GM21390 (cell line): ENCODE measurements around the gene PIGR.

Source experiments
- ATAC-seq: cut with Tn5 transposase; IDR thresholded peaks from one replicate; pipeline ENCODE4 v1.9.1; 2021; ENCODE audit not compliant: unreplicated experiment

The PIGR gene

GRCh38 chr1:206960676-206961386 lies 14.6 kb upstream of the PIGR start:
- ATAC-seq, result no peak

GRCh38 chr1:206958144-206958543 lies 11.9 kb upstream of the PIGR start:
- ATAC-seq, result no peak

GRCh38 chr1:206957639-206958038 lies 11.4 kb upstream of the PIGR start:
- ATAC-seq, result no peak

GRCh38 chr1:206955476-206956451 lies 9.5 kb upstream of the PIGR start:
- no peak for ATAC-seq

DNA sequence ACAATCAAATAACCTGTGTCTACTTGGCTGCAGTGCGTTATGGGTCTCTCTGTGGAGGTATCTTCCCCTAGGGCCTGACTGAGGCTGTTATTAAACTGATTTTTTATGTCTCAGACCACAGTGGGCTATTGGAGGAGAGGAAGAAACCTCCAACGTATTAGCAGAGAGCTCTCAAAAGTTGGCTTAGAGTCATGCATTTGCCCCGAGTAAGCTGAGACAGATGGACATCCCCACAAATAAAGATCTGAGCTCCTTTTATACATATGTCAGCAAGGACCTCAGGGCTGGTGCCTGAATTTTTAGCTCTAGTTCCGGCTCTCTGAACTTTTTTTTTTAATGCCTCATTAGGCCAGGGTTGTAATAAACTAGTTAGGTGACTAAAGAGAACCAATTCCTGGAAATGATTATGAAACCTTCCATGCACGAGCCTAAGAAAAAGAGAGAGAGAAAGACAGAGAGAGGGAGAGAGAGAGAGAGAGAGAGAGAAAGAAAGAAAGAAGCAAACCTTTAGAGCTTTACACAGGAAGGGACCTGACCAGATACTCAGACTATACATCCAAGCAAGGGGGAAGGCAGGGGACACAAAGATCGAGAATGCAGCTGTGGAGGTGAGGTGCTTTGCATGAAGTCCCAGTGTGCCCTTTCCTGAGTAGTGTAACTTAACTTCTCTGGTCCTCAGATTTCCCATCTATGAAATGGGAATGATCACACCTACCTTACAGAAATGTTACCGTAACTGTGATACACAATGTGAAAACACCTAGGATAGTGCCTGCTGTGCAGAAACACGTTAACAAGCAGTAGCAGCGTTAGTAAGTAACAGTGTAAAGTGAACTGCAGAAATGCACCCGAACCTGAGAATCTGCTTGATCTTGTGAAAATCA lies 8.4 kb upstream of the PIGR start:
- no peak for ATAC-seq

DNA sequence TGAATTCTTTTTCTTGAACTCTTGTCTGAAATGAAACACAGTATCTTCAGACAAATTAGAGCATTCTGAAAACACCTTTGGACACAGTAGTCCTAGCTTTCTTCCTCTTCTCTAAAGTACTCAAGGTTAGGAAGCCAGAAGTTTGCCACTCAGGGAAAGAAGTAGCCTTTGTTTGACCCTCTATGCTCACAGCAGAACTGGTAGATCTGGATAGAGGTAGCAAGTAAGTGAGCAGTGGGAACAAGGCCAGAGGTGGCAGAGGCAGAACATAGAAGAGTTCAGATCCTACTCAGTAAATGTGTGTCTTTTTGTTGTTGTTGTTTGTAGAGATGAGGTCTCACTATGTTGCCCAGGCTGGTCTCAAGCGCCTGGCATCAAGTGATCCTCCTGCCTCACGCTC lies 7.4 kb upstream of the PIGR start:
- no peak for ATAC-seq

DNA sequence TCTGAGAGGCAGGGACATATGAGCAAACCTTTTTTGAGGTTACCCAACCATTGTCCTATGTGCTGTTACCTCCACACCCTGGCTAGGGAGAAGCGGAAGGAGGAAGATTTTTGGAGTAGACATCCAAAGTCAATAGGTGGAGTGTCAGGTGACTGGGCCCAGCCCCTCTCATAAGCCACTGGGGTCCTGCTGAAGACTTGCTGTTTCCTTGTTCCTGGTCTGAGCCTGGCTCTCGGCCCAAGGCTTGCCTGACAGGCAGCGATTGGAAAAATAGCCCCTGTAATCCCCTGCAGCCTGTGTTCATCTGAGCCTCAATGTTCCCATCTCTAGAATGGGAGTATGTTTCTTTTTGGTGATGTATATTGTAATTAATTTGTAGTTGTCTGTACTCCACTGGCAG lies 6.9 kb upstream of the PIGR start:
- no peak for ATAC-seq

GRCh38 chr1:206952171-206952570 lies 5.9 kb upstream of the PIGR start:
- ATAC-seq, result no peak

GRCh38 chr1:206951318-206952100 lies 5.2 kb upstream of the PIGR start:
- no peak for ATAC-seq

- no peak for ATAC-seq
These were observed 3.4 kb upstream of the PIGR start for GRCh38 chr1:206949641-206950040.

GRCh38 chr1:206949208-206949607 lies 2.9 kb upstream of the PIGR start:
- ATAC-seq, result no peak

DNA sequence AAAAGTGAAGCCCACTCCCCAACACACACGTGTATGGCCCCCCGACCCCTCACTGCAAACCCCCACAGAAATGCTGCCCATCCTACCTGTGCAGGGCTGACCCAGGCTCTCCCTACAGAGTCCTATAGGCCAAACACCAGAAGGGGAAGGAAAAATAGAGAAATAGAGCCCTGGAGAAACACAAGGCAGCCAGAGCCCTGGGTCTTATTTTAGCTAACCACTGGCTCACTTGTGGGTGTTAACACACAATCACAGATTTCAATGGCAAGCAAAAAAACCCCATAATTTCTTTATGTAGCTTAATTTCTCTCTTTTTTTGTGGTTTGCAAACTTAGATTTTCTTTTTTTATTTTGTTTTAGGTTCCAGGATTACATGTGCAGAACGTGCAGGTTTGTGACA lies 989 bp upstream of the PIGR start:
- no peak for ATAC-seq

GRCh38 chr1:206945779-206946178 lies 487 bp downstream of the PIGR start:
- no peak for ATAC-seq

DNA sequence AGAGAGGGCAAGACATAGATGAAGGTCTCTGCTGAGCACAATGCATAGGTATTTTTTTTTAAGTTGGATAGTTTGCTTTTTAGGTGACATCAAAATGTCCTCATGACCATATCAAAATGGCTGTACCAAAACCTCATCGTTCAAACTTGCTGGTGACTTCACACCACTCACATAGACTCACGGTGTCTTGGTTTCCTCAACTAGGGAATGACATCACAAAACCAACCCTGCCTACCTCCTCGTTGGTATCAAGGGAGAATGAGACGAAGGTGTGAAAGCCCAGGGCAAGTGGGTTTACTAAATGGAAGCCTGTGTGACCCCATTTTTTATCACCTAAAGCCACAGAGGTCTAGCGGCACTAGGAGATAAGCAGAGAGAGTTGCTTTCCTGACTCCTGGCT lies 1.6 kb downstream of the PIGR start:
- no peak for ATAC-seq

DNA sequence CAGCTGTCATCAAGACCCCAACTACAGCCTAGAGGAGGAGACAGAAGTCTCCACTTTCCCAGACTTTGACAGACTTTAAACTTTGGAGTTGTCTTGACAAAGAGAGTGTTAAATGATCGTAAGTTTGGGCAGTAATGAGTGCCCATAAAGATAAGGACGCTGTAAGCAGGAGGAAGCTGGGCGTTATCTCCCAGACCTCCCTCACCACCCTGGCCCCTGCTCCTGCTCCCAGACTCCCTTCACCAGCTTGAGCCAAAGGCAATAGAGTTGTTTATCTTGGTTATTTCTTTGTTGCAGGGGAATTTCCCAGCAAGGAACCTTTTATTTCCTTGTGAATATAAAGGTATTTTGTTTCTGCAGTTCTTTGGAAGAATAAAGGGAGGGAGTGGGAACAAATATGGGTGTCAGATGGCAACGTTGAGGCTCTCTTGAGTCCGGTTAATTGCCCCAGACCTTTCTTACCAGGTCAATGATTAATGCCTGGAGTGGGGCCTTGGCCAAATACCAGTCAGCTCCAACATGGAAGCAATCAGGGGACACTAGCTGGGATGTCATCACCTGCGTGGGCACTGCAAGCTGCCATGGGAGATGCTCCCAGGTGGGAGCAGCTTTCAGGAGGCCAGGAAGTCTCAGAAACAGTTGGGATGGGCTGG lies 4.4 kb downstream of the PIGR start:
- ATAC-seq, result no peak

DNA sequence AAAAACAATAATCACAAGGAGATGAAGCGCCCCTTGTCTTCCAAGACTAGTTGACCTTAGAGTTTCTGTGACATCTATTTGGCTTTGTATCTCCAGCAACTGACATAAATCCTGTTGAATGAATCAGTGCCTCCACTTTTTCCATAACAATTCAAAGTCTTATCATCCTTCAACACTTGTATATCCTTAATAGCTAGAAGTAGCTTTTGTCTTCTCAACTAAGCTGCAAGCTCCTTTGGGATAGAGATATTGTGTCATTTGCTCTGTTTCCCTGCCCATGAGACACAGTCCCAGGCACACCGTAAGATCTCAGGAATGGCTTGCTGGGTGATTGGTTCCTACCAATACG lies 5.7 kb downstream of the PIGR start:
- ATAC-seq, result no peak

DNA sequence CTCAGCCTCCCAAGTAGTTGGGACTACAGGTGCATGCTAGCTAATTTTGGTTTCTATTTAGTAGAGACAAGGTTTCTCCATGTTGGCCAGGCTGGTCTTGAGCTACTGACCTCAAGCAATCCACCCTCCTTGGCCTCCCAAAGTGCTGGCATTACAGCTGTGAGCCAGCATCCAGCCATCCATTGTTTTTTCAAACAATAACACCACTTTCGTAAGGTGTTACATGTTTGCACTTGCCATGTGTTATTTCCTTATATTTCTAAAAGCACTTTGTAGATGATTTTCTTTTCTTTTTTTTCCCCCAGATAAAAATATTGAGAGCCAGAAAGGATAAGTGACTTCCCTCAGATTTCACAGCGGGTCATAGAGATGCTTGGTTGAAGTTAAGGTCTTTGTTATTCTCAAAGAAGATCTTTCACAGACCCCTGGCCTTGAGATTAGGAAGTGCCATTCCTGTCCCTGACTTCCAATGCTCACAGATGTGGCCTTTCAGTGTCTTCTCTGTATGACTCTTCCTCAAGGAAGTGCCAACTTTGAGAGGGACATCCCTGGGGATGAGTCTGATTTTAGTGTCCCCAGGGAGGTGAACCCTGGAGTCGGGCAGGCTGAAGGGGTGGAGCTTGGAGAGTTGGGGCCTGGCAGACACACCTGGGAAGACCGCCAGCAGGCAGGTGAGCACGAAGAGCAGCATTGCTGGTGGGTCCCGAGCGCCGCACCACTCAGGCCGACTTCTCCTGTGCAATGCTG lies 6.3 kb downstream of the PIGR start:
- ATAC-seq, result no peak

- ATAC-seq, result no peak
These were observed 7.1 kb downstream of the PIGR start for GRCh38 chr1:206939131-206939530.

DNA sequence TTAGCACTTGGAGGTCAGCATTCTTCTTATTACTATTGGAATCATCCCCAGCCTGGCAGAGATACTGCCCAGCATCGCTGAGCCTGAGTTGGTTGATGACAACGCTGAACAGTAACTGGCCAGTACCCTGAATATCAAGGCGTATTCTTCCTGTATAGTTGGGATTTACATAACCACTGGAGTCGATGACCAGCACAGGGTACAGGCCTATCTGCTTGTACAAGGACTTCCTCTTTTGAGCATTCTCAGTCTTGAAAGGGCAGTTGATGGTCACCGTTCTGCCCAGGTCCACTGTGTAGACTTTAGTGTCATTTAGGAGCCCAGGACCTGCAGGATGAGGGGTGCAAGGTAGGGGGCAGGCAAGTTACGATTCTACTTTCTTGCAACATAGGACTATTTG lies 8.8 kb downstream of the PIGR start:
- ATAC-seq, result no peak
